H9 (cell line): ENCODE results near the gene HTRA3. TPM values are rescaled to one million over a fixed set of nuclear protein-coding genes. Genes with fewer than 3 reads are reported as not detected.

Experiments
- DNase-seq: peaks from one replicate; pipeline ENCODE4 v3.0.0-alpha.2; 2017
- H2AFZ ChIP-seq: one replicate; pipeline ENCODE4 v1.6.1; 2013; ENCODE audit warnings: mild to moderate bottlenecking, low read length, control low read depth, moderate library complexity
- H2AK5ac ChIP-seq: 2 replicates; pipeline ENCODE4 v1.6.1; 2013; ENCODE audit warnings: low read length, control low read depth, mixed read lengths; ENCODE audit not compliant: insufficient read length
- H2BK120ac ChIP-seq: one replicate; pipeline ENCODE4 v1.6.1; 2013; ENCODE audit warnings: low read depth, mild to moderate bottlenecking, low read length, control low read depth, inconsistent platforms; ENCODE audit not compliant: poor library complexity, severe bottlenecking
- H2BK12ac ChIP-seq: 2 replicates; pipeline ENCODE4 v1.6.1; 2013; ENCODE audit warnings: low read length, control low read depth, mixed read lengths, low read depth; ENCODE audit not compliant: insufficient read length
- H2BK15ac ChIP-seq: 2 replicates; pipeline ENCODE4 v1.6.1; 2013; ENCODE audit warnings: low read depth, low read length, control low read depth
- H2BK20ac ChIP-seq: one replicate; pipeline ENCODE4 v1.6.1; 2013; ENCODE audit warnings: low read depth, mild to moderate bottlenecking, low read length, control low read depth, inconsistent platforms; ENCODE audit not compliant: poor library complexity, severe bottlenecking
- H2BK5ac ChIP-seq: 2 replicates; pipeline ENCODE4 v1.6.1; 2013; ENCODE audit warnings: low read length, control low read depth, mixed read lengths; ENCODE audit not compliant: insufficient read length
- H3K14ac ChIP-seq: 2 replicates; pipeline ENCODE4 v1.6.1; 2013; ENCODE audit warnings: low read length, control low read depth; ENCODE audit not compliant: insufficient read depth
- H3K18ac ChIP-seq: 2 replicates; pipeline ENCODE4 v1.6.1; 2013; ENCODE audit warnings: low read depth, mild to moderate bottlenecking, mixed read lengths, low read length, control low read depth; ENCODE audit not compliant: insufficient read length
- H3K23ac ChIP-seq: 2 replicates; pipeline ENCODE4 v1.6.1; 2013; ENCODE audit warnings: low read length, control low read depth, mixed read lengths, low read depth; ENCODE audit not compliant: insufficient read length
- H3K23me2 ChIP-seq: 2 replicates; pipeline ENCODE4 v1.6.1; 2013; ENCODE audit warnings: low read depth, mild to moderate bottlenecking, mixed read lengths, low read length, control low read depth; ENCODE audit not compliant: insufficient read length, poor library complexity, severe bottlenecking
- H3K27ac ChIP-seq: 2 replicates; pipeline ENCODE4 v1.5.1; 2013; ENCODE audit warnings: low read length, control low read depth, mixed read lengths, low read depth; ENCODE audit not compliant: insufficient read length
- H3K27me3 ChIP-seq: 2 replicates; pipeline ENCODE4 v1.6.1; 2013; ENCODE audit warnings: low read length, control low read depth, inconsistent platforms; ENCODE audit not compliant: insufficient read depth
- H3K4ac ChIP-seq: 2 replicates; pipeline ENCODE4 v1.6.1; 2013; ENCODE audit warnings: low read depth, mild to moderate bottlenecking, control low read depth, inconsistent platforms, low read length, moderate library complexity
- H3K4me1 ChIP-seq: 2 replicates; pipeline ENCODE4 v1.6.1; 2013; ENCODE audit warnings: low read length, control low read depth, inconsistent platforms; ENCODE audit not compliant: insufficient read depth
- H3K4me2 ChIP-seq: 2 replicates; pipeline ENCODE4 v1.6.1; 2013; ENCODE audit warnings: low read length, control low read depth, mixed read lengths; ENCODE audit not compliant: insufficient read length, insufficient read depth
- H3K56ac ChIP-seq: 2 replicates; pipeline ENCODE4 v1.6.1; 2013; ENCODE audit warnings: low read depth, mild to moderate bottlenecking, mixed read lengths, low read length, control low read depth; ENCODE audit not compliant: insufficient read length
- H3K79me1 ChIP-seq: 2 replicates; pipeline ENCODE4 v1.6.1; 2013; ENCODE audit warnings: low read depth, mild to moderate bottlenecking, moderate library complexity, low read length, control low read depth, inconsistent platforms; ENCODE audit not compliant: insufficient read depth, poor library complexity, severe bottlenecking
- H3K79me2 ChIP-seq: 2 replicates; pipeline ENCODE4 v1.6.1; 2013; ENCODE audit warnings: low read length, control low read depth, inconsistent platforms; ENCODE audit not compliant: insufficient read depth
- H3K9ac ChIP-seq: 2 replicates; pipeline ENCODE4 v1.6.1; 2013; ENCODE audit warnings: low read length, control low read depth, mixed read lengths; ENCODE audit not compliant: insufficient read length; ENCODE audit errors: extremely low read depth
- H3K9me3 ChIP-seq: one replicate; pipeline ENCODE4 v1.6.1; 2013; ENCODE audit warnings: low read depth, low read length, inconsistent platforms; ENCODE audit not compliant: control insufficient read depth
- H3T11ph ChIP-seq: one replicate; pipeline ENCODE4 v1.6.1; 2013; ENCODE audit warnings: mild to moderate bottlenecking, low read length, control low read depth, inconsistent platforms
- H4K20me1 ChIP-seq: one replicate; pipeline ENCODE4 v1.6.1; 2013; ENCODE audit not compliant: control insufficient read depth, insufficient read length, insufficient read depth
- H4K5ac ChIP-seq: 2 replicates; pipeline ENCODE4 v1.6.1; 2013; ENCODE audit warnings: low read depth, mild to moderate bottlenecking, mixed read lengths, low read length, control low read depth; ENCODE audit not compliant: insufficient read length
- H4K8ac ChIP-seq: replicated peaks from 2 replicates; pipeline ENCODE4 v1.6.1; 2013; ENCODE audit warnings: low read length, control low read depth, mixed read lengths, low read depth; ENCODE audit not compliant: insufficient read length
- H4K91ac ChIP-seq: 2 replicates; pipeline ENCODE4 v1.6.1; 2013; ENCODE audit warnings: low read depth, mild to moderate bottlenecking, moderate library complexity, mixed read lengths, low read length, control low read depth; ENCODE audit not compliant: insufficient read length
- H3K27ac Mint-ChIP-seq, 3 experiments: 2 replicates in 2 of 3; 3 replicates in 1 of 3; pipeline ENCODE4 v1.8.0; 2020 to 2021; ENCODE audit warnings: mixed read lengths in 3 of 3, mild to moderate bottlenecking in 1 of 3, moderate library complexity in 1 of 3
- H3K27me3 Mint-ChIP-seq: 2 replicates; pipeline ENCODE4 v1.8.0; 2021; ENCODE audit warnings: low read depth, mild to moderate bottlenecking, moderate library complexity, mixed read lengths
- H3K36me3 Mint-ChIP-seq, 3 experiments: 2 replicates in 2 of 3; 3 replicates in 1 of 3; pipeline ENCODE4 v1.8.0; 2020 to 2021; ENCODE audit warnings: low read depth in 3 of 3, mixed read lengths in 3 of 3; ENCODE audit not compliant: insufficient read depth in 1 of 3
- H3K4me1 Mint-ChIP-seq, 2 experiments: 2 replicates each; pipeline ENCODE4 v1.8.0; 2020; ENCODE audit warnings: mixed read lengths in 2 of 2
- H3K4me3 Mint-ChIP-seq, 2 experiments: 2 replicates in 1 of 2; 3 replicates in 1 of 2; pipeline ENCODE4 v1.8.0; 2020 to 2021; ENCODE audit warnings: mild to moderate bottlenecking in 2 of 2, mixed read lengths in 2 of 2, moderate library complexity in 1 of 2
- H3K9me3 Mint-ChIP-seq, 2 experiments: 2 replicates in 1 of 2; 3 replicates in 1 of 2; pipeline ENCODE4 v1.8.0; 2020; ENCODE audit warnings: mild to moderate bottlenecking in 2 of 2, mixed read lengths in 2 of 2, moderate library complexity in 1 of 2
- CTCF ChIP-seq: fragments of 200-600 bp; sonication (generic); conservative IDR thresholded peaks from 3 replicates; pipeline ENCODE4 v1.8.0; 2021; ENCODE audit warnings: antibody characterized with exemption, mild to moderate bottlenecking
- WGBS: extraction: QIAGEN DNeasy Blood & Tissue Kit; methylation state at CpG from one replicate; pipeline ENCODE4 v1.1.7; 2013; ENCODE audit warnings: missing lambda C conversion rate, low lambda C conversion rate, mixed read lengths; ENCODE audit not compliant: insufficient read length; ENCODE audit errors: extremely low coverage; 5-methylcytosine and 5-hydroxymethylcytosine counted together
- total RNA-seq: library from RNA; stranded (reverse); gene quantifications from 2 replicates; pipeline ENCODE4 v1.2.1, GENCODE V29; 2021

HTRA3 gene
- total RNA-seq, 1 experiment from 2014 or later = 3.0 TPM

- H3K18ac ChIP-seq = no peak overlapping the region
These were observed 39.6 kb downstream of the HTRA3 start for GRCh38 chr4:8308856-8309771.

More at GRCh38 chr4:8308856-8309771, 39.6 kb downstream of the HTRA3 start:
- H2AFZ ChIP-seq = no peak overlapping the region
- no peak overlapping the region for H3K4me2 ChIP-seq
- H2BK12ac ChIP-seq = no peak overlapping the region
- H4K8ac ChIP-seq = no peak overlapping the region
- H3K4me1 ChIP-seq = no peaks in the 10 kb centered on the region
- no peaks in the 10 kb centered on the region for H3K79me2 ChIP-seq
- H3K4me1 Mint-ChIP-seq = peaks cover 4 to 9% of the 10 kb centered on the region in 2 experiments
- peak overlapping the region in 1 of 3 experiments; percentile 86; a peak in 1 of 7 replicates for H3K27ac Mint-ChIP-seq
- H3K4me3 Mint-ChIP-seq = no peak overlapping the region
- H3K9me3 Mint-ChIP-seq = peaks cover 3 to 7% of the 10 kb centered on the region in 2 experiments; a peak in 3 of 5 replicates
- H4K5ac ChIP-seq = no peak overlapping the region
- peak; percentile 21; the same call in 2 of the 3 replicates for TF ChIP-seq CTCF
- H3K27me3 Mint-ChIP-seq = peaks cover 21% of the 10 kb centered on the region
- no peaks in the 10 kb centered on the region for H3K9me3 ChIP-seq
- DNase-seq = no peak
- no peak overlapping the region for H2AK5ac ChIP-seq
- no peak overlapping the region for H2BK120ac ChIP-seq
- no peak overlapping the region for H2BK20ac ChIP-seq
- H3K23ac ChIP-seq = no peak overlapping the region
- no peak overlapping the region for H3K9ac ChIP-seq
- no peak overlapping the region for H3K56ac ChIP-seq
- H3K14ac ChIP-seq = peak overlapping the region; percentile 40; the same call in 1 of the 2 replicates
- H4K20me1 ChIP-seq = no peaks in the 10 kb centered on the region
- H3K27me3 ChIP-seq = no peaks in the 10 kb centered on the region
- H2BK5ac ChIP-seq = no peak overlapping the region
- H3K79me1 ChIP-seq = no peaks in the 10 kb centered on the region
- H3T11ph ChIP-seq = no peak overlapping the region
- H4K91ac ChIP-seq = no peak overlapping the region
- no peak overlapping the region for H3K4ac ChIP-seq
- H2BK15ac ChIP-seq = no peak overlapping the region
- H3K23me2 ChIP-seq = no peaks in the 10 kb centered on the region
- H3K36me3 Mint-ChIP-seq = no peaks in the 10 kb centered on the region
- no CpG with 5 or more reads among the region's 24 CpGs for WGBS
- no peak overlapping the region for H3K27ac ChIP-seq
